Fibroblast of lung (primary cell): Measurements from ENCODE around the gene IRF5. TPM values are rescaled to one million over a fixed set of nuclear protein-coding genes. Genes with fewer than 3 reads are reported as not detected.

Experiments
- DNase-seq, 2 donors: peaks; one replicate each; pipeline versions ENCODE4 v3.0.0 to v3.0.0-alpha.2; 2010; ENCODE audit warnings: low read depth in 2 of 2
- H2AFZ ChIP-seq: 2 replicates; pipeline ENCODE4 v1.5.1; 2012; ENCODE audit warnings: low read length, control low read depth, inconsistent platforms
- H3K27ac ChIP-seq: 2 replicates; pipeline ENCODE4 v1.5.1; 2011; ENCODE audit warnings: low read length, control low read depth; ENCODE audit not compliant: insufficient read depth
- H3K27me3 ChIP-seq: 2 replicates; pipeline ENCODE4 v1.5.1; 2011; ENCODE audit warnings: mild to moderate bottlenecking, low read length; ENCODE audit not compliant: control insufficient read depth, insufficient read depth
- H3K36me3 ChIP-seq: 2 replicates; pipeline ENCODE4 v1.5.1; 2011; ENCODE audit warnings: low read length; ENCODE audit not compliant: control insufficient read depth, insufficient read depth
- H3K4me1 ChIP-seq: 2 replicates; pipeline ENCODE4 v1.5.1; 2011; ENCODE audit warnings: low read length; ENCODE audit not compliant: control insufficient read depth, insufficient read depth; ENCODE audit errors: extremely low read depth
- H3K4me2 ChIP-seq: 2 replicates; pipeline ENCODE4 v1.5.1; 2011; ENCODE audit warnings: low read length, control low read depth; ENCODE audit not compliant: insufficient read depth; ENCODE audit errors: extremely low read depth
- H3K4me3 ChIP-seq, 4 experiments: fragments of 200-600 bp in 1 of 4; sonication (generic) in 1 of 4; replicated peaks in 1 of 4; 2 replicates each; pipeline ENCODE4 v1.5.1; 2011 to 2016; ENCODE audit warnings: low read length in 4 of 4, low read depth in 3 of 4, mild to moderate bottlenecking in 3 of 4, control low read depth in 2 of 4, inconsistent platforms in 1 of 4, mixed read lengths in 1 of 4; ENCODE audit not compliant: insufficient read depth in 1 of 4; ENCODE audit errors: control extremely low read depth in 1 of 4
- H3K79me2 ChIP-seq: 2 replicates; pipeline ENCODE4 v1.5.1; 2012; ENCODE audit warnings: mild to moderate bottlenecking, low read length, inconsistent platforms; ENCODE audit not compliant: control insufficient read depth, insufficient read depth
- H3K9ac ChIP-seq: 2 replicates; pipeline ENCODE4 v1.5.1; 2011; ENCODE audit warnings: mild to moderate bottlenecking, low read length, control low read depth; ENCODE audit not compliant: insufficient read depth
- H3K9me3 ChIP-seq: 2 replicates; pipeline ENCODE4 v1.5.1; 2012; ENCODE audit warnings: low read depth, low read length; ENCODE audit not compliant: control insufficient read depth, insufficient read depth
- H4K20me1 ChIP-seq: 2 replicates; pipeline ENCODE4 v1.5.1; 2011; ENCODE audit warnings: low read length; ENCODE audit not compliant: control insufficient read depth, insufficient read depth; ENCODE audit errors: extremely low read depth
- EZH2 ChIP-seq: IDR thresholded peaks from 2 replicates; pipeline ENCODE4 v1.5.1; 2012; ENCODE audit warnings: low read length, control low read depth, mild to moderate bottlenecking; ENCODE audit errors: missing control alignments
- polyA plus RNA-seq, 2 donors: library from polyadenylated mRNA; depleted of rRNA in 1 of 2; stranded (reverse) in 1 of 2; unstranded in 1 of 2; fragments of >200 nt; gene quantifications; 2 replicates each; pipeline ENCODE4 v1.2.1, GENCODE V29; 2011 to 2012; ENCODE audit warnings: missing spikeins in 1 of 2
- total RNA-seq: library from RNA; depleted of rRNA; stranded (reverse); fragments of >200 nt; gene quantifications from 2 replicates; pipeline ENCODE4 v1.2.1, GENCODE V29; 2014
- TF ChIP-seq, protein P1 (sequence below), 2 donors: IDR thresholded peaks in 1 of 2; conservative IDR thresholded peaks in 1 of 2; 1 replicate in 1 of 2; 2 replicates in 1 of 2; pipeline ENCODE4 v1.5.1; 2011 to 2012; ENCODE audit warnings: low read length in 2 of 2, control low read depth in 1 of 2, inconsistent platforms in 1 of 2, low read depth in 1 of 2, mild to moderate bottlenecking in 1 of 2

IRF5 gene
- total and polyA plus RNA-seq, 2 donors (not counting 1 experiment from before 2014, with no cell fraction given), result 0.33 TPM; not detected in 1

DNA sequence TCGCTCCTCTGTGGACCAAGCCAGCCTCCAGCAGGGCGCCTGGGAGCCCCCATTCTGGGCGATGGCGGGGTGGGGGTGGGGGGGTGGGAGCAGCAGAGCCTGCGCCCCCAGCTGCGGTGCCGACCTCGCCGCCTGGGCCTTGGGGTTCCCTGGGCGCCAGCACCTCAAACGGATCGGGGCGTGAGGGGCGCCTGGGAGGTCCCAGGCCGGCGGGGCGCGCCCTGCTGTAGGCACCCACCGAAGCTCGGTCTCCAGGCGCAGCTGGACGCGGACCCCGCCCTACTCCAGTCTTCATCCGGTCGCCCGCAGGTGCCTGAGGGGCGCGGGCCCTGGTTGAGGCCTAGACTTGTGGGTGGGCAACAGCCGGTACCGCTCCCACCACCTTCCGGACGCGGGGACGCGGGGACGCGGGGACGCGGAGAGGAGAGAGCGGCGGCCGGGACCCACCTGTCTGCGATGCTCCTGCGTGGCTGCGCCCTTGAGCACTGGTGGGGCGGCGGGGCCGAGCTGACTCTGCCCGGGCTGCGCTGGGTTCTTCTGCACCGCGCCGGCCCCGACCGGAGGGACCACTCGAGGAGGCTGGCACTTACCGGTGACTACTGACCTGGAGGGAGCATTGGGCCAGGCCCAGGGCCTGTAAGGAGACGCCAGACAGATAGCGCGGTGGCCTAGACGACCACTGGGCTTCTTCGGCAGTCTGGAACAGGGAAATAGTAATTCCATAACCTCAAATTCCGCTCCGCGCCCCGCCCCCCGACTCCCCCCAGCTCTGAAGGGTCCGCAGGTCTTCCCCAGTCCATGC is 21.7 kb upstream of the IRF5 start:
- no peak overlapping the region for H2AFZ ChIP-seq
- H3K9me3 ChIP-seq, result no peaks in the 10 kb centered on the region
- no peaks in the 10 kb centered on the region for H4K20me1 ChIP-seq
- no peak overlapping the region for H3K9ac ChIP-seq
- H3K27ac ChIP-seq, result no peak overlapping the region
- no peak for DNase-seq
- H3K27me3 ChIP-seq, result peaks cover 44% of the 10 kb centered on the region
- TF ChIP-seq EZH2, result no peak
- TF ChIP-seq, protein P1, sequence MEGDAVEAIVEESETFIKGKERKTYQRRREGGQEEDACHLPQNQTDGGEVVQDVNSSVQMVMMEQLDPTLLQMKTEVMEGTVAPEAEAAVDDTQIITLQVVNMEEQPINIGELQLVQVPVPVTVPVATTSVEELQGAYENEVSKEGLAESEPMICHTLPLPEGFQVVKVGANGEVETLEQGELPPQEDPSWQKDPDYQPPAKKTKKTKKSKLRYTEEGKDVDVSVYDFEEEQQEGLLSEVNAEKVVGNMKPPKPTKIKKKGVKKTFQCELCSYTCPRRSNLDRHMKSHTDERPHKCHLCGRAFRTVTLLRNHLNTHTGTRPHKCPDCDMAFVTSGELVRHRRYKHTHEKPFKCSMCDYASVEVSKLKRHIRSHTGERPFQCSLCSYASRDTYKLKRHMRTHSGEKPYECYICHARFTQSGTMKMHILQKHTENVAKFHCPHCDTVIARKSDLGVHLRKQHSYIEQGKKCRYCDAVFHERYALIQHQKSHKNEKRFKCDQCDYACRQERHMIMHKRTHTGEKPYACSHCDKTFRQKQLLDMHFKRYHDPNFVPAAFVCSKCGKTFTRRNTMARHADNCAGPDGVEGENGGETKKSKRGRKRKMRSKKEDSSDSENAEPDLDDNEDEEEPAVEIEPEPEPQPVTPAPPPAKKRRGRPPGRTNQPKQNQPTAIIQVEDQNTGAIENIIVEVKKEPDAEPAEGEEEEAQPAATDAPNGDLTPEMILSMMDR (conservative IDR thresholded peaks at IDR 0.05 in 1 of 2, IDR thresholded peaks at IDR 0.05 in 1 of 2; ENCODE audit: low read depth in 1 of 2, low read length in 2 of 2), result no peak
- H3K36me3 ChIP-seq, result no peaks in the 10 kb centered on the region
- H3K79me2 ChIP-seq, result no peaks in the 10 kb centered on the region
- H3K4me3 ChIP-seq, result no peak overlapping the region
- H3K4me2 ChIP-seq, result no peak overlapping the region
- no peaks in the 10 kb centered on the region for H3K4me1 ChIP-seq

DNA sequence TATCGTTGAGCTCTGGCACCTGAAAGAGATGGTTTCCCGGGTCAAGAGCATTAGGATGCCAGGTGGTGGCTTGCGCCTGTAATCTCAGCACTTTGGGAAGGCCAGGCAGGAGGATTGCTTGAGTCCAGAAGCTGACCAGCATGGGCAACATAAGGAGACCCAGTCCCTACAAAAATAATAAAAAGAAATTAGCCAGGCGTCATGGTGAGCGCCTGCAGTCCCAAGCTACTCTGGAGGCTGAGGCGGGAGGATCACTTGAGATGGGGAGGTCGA is 21.1 kb upstream of the IRF5 start:
- DNase-seq, result no peak
- Histone ChIP-seq H4K20me1 (no peaks in the 10 kb centered on the region), H3K36me3 (no peaks in the 10 kb centered on the region), H3K4me3 (no peak overlapping the region), H3K79me2 (no peaks in the 10 kb centered on the region), H2AFZ (no peak overlapping the region), H3K27me3 (peaks cover 44% of the 10 kb centered on the region), H3K27ac (no peak overlapping the region), H3K4me1 (no peaks in the 10 kb centered on the region), H3K9ac (no peak overlapping the region), H3K9me3 (no peaks in the 10 kb centered on the region), H3K4me2 (no peak overlapping the region)
- TF ChIP-seq, protein P1 (conservative IDR thresholded peaks at IDR 0.05 in 1 of 2, IDR thresholded peaks at IDR 0.05 in 1 of 2; ENCODE audit: low read depth in 1 of 2, low read length in 2 of 2), result no peak
- TF ChIP-seq EZH2, result no peak

DNA sequence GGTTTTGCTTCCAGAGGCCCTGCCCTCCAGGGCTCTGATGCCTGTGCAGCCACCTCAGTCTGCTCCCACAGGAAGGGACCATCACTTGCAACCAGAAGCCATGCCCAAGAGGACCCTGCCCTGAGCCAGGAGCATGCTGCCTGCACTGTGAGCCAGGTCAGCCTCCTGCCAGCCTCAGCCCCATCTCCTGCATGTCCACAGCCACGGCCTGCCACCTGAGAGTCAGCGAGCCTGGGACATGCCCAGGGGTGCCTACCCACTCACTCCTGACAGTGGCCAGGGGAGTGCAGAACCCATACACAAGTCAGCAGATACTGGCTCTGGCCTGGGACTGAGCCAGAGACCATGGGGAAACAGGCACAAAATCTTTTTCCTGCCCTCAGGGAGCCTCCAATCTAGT is 20.6 kb upstream of the IRF5 start:
- Histone ChIP-seq H3K9me3 (no peaks in the 10 kb centered on the region), H2AFZ (no peak overlapping the region), H3K4me3 (no peak overlapping the region), H3K36me3 (no peaks in the 10 kb centered on the region), H3K79me2 (no peaks in the 10 kb centered on the region), H3K4me2 (no peak overlapping the region), H3K27ac (no peak overlapping the region), H3K9ac (no peak overlapping the region), H4K20me1 (no peaks in the 10 kb centered on the region), H3K4me1 (no peaks in the 10 kb centered on the region), H3K27me3 (peaks cover 48% of the 10 kb centered on the region)
- DNase-seq, result no peak
- TF ChIP-seq, protein P1 (conservative IDR thresholded peaks at IDR 0.05 in 1 of 2, IDR thresholded peaks at IDR 0.05 in 1 of 2; ENCODE audit: low read depth in 1 of 2, low read length in 2 of 2), result no peak
- TF ChIP-seq EZH2, result no peak
